RCC 7860 (cell line): Measurements from ENCODE around the gene PIK3CG.
"Not testable (repeated sequence)": the region's sequence is repeated elsewhere in the genome, so short reads cannot be mapped to it uniquely, and the experiment has no call there.

ENCODE experiments used
- DNase-seq: peaks from one replicate; pipeline ENCODE4 v3.0.0-alpha.2; 2015; ENCODE audit warnings: low spot score
- FAIRE-seq: peaks from 2 replicates; lab custom pipeline; 2012; peaks lifted over from hg19 to GRCh38; lab: Jason Lieb, UNC

The PIK3CG gene

DNA sequence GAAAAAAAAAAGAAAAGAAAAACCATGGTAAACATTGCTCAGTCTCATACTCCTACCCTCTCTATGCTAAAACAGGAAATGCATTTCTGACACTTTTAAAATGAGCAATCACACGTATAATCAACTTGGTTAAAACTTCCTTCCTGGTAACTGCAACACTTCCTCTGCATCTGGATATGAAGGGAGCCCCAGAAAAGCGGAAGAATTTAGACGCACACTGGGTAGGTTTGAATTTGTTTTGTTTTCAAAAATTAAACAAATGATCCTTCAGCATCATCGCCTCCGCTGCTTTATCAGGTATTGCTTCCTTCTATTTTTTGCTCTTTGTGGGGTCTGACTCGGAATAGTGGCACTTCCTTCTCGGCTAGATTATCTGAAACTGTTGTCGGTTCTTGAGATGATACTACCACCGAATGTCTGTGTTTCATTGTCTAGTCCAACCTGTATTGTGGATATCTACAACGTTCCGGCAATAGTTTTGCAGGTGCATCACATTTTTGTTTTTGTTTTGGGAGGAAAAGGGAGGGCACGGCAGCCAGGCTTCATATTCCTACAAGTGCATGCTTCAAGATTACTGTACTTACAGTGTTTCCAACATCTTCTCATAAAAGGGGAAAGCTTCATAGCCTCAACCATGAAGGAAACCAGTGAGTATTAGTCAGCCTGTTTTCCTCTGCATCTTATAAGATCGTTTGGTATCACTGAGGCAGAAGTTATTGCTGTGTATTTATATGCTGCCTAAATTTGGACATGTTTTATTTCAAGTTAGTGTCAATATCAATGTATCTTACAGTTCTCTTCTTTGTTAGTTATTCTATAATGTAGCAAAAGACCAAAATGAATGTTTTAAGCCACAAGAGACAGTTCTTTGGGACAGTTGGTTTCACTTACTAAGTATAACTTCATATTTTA, at the start of gene PIK3CG:
PIK3CG (plus strand) TSS at position 153 of the 912 bp plus-strand sequence. CDS start 2,280 bp downstream, outside the sequence.
- FAIRE-seq (no peak), DNase-seq (no peak)

DNA sequence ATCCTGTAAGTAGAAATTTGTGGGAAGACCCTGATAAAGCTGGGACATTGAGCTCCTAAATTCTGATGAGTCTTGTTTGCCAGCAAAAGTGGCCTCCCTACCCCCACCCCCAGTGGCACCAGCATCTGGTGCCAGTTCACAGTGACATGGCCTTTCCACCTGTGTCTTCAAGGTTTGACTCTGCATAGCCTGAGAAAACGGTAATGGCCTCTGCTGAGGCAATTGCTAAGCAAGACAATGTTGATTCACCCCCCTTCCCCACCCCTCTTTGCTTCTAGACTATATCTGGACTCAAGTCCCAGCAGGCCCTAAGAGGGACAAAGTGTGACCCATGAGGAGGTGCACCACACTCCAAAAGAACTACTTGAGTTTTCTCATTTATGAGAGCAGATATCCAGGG, 48.0 kb upstream of the PIK3CG start:
- FAIRE-seq: no peak

DNA sequence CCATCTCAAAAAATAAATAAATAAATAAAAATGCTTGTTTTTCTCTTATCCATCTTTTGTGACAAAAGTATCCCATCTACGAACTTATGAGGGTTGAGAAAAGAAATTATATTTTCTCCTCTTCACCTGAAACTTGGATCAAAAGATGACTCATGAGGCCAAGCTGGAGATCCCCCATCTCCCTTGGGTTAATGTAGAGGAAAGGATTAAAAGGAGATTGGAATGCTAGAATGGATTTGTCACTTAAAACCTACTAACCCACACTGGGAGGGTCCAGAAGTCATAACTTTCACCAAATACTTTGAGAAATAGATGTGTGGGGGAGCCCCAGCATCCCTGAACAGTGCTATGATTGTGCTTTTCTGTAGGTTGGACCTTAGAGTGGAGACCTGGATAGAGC, 46.3 kb upstream of the PIK3CG start:
- FAIRE-seq: no peak
- DNase-seq: peak; percentile 54

More for the DNA sequence above, 48.0 kb upstream of the PIK3CG start:
- no peak for DNase-seq

DNA sequence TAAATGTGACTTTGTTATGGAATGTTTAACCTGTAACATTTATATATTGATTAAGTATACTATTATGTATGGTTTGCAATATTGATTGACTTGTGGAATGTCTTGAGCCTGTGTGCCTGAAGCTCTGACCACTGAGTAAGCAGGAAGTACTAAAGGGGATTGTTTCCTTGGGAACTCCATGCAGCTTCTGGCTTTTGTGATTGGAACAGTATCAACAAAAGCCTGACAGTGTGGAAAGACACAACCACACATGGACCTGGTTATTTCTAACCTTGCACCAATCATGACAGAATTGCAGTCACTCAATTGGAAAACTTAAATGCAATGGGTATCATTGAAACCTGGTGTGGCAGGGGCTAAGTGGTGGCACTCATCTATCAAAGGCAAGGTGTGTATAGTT, 45.5 kb upstream of the PIK3CG start:
- FAIRE-seq: no peak
- no peak for DNase-seq

DNA sequence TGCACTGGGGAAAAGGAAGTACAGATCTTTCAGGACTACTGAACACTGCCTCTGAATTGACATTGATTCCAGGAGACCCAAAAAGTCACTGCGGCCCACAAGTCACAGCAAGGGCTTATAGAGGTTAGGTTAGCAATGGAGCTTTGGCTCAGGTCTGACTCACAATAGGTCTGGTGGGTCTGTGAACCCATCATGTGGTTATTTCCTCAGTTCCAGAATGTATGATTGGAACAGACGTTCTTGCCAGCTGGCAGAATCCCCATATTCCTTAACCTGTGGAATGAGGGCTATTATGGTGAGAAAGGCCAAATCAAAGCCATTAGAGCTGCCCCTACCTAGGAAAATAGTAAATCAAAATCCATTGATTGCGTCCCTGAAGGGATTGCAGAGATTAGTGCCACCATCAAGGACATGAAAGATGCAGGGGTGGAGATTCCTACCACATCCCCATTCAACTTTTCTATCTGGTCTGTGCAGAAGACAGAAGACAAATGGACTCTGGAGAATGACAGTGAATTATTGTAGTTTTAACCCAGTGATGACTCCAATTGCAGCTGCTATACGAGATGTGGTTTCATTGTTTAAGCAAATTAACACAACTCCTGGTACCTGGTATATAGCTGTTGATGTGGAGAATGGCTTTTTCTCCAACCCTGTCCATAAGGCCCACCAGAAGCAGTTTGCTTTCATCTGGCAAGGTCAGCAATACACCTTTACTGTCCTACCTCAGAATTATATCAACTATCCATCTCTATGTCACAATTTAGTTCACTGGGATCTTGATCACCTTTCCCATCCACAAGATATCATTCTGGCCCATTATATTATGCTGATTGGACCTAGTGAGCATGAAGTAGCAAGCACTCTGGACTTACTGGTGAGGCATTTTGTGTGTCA, 44.5 kb upstream of the PIK3CG start:
- DNase-seq (no peak), FAIRE-seq (no peak)

DNA sequence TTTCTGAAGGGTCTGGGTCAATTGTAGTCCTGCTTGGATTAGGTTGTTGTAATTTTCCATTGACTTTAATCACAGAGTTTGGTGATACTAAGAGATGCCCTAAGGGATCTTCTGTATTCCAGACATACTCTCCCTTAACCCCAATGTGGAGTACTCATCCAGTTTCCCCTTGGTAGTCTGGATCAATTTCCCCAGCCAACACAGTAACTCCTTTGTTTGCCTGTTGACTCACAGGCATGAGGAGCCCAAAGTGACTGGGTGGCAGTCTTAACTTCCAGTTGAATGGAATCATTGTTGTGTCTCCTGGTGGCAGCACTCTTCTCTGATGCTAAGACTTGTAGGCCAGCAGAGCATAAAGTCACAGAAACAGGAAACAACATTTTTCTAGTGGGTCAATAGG, 41.5 kb upstream of the PIK3CG start:
- FAIRE-seq: no peak
- peak; percentile 45 for DNase-seq

DNA sequence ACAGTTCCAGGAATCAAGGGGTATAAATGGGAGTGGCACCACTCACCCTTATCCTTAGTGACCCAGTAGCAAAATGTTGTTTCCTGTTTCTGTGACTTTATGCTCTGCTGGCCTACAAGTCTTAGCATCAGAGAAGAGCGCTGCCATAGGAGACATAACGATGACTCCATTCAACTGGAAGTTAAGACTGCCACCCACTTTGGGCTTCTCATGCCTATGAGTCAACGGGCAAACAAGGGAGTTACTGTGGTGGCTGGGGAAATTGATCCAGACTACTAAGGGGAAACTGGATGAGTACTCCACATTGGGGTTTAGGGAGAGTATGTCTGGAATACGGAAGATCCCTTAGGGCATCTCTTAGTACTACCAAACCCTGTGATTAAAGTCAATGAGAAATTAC, 40.6 kb upstream of the PIK3CG start:
- FAIRE-seq (no peak), DNase-seq (peak; percentile 85)

DNA sequence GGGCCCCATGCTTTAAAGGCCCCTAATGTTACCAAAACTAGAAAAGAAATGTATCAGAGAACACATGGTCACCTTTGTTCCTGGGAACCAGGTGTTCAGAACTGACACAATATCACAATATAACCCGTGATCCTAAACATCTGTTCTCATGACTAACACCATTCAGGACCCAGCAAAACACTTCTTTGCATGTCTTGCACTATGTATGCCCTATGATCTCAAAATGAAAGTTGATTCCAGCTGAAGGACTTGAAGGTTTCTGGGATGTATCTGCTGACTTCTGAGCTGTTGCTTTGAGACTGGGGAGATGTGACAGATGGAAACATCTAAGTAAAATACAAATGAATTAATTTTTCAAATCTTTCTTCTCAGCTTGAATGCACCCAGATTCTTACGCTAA, 37.5 kb upstream of the PIK3CG start:
- FAIRE-seq (no peak), DNase-seq (no peak)

DNA sequence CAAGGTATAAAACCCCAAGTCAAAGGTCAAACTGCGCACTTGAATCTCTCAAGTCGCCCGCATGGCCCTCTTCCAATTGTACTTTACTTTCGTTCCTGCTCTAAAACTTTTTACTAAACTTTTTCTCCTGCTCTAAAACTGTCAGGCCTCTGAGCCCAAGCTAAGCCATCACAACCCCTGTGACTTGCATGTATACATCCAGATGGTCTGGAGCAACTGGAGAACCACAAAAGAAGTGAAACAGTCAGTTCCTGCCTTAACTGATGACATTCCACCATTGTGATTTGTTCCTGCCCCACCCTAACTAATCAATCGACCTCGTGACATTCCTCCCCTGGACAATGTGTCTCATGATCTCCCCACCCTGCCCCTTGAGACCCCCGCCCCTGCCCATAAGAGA, 35.6 kb upstream of the PIK3CG start:
- no peak for DNase-seq
- FAIRE-seq: no peak

DNA sequence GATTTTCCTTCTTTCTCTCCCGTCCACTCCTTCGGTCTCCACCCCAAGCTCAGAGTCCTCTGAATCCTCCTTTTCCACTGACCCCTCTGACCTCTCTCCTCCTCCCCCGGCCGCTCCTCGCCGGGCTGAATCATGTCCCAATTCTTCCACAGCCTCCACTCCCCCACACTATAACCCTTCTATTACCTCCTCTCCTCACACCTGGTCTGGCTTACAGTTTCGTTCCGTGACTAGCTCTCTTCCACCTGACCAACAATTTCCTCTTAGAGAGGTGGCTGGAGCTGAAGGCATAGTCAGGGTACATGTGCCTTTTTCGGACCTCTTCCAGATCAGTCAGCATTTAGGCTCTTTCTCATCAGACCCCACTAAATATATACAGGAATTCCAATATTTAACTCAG, 34.2 kb upstream of the PIK3CG start:
- FAIRE-seq, DNase-seq: not testable (repeated sequence)

DNA sequence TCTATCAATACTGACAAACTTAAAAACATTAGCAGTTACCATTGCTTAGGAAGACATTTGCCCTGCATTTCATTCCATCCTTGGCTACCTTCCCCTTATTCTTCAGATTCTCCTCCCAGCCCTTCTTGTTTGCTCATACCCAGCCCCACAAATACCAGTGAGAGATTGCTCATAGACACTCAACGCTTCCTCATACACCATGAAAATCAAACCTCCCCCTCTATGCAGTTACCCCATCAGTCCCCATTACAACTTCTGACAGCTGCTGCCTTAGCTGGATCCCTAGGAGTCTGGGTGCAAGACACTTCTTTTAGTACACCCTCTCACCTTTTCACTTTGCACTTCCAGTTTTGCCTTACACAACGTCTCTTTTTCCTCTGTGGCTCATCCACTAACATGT, 28.3 kb upstream of the PIK3CG start:
- no peak for DNase-seq
- no peak for FAIRE-seq

DNA sequence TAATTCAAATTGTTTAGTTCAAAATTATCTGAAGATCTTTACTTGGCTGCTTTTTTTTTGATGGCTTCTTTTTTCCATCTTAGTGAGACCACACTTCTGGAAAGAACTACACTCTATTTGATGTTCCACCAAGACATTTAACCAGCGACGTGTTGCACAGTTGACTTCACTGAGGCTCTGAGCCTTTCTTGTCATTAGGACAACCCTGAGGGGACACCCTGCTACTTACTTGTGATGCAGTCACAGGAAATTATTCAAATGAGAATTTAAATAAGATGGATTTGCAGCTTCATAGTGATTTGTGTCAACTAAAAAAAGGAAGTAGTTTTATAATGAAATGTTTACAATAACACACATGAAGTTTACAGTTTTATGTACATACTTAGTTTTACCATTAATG, 25.6 kb upstream of the PIK3CG start:
- DNase-seq (no peak), FAIRE-seq (no peak)

DNA sequence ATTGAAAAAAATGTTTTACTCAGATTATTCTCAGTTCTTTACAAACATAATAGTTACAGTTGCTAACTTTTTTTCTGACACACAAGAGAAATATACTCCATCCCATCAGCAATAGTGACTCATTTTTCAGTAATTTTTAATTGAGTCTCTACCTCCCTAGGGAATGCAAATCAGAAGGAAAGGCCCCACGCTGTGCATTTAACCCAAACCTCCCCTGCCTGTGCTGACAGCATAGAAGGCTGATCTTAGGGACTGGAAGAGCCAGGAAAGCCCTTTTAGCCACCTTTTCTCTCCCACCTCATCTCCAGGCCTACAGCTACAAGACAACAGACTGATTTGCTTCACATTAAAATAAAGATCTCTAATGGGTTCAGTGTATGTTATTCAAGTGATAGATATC, 24.7 kb upstream of the PIK3CG start:
- DNase-seq (peak; percentile 78), FAIRE-seq (peak; percentile 78)

DNA sequence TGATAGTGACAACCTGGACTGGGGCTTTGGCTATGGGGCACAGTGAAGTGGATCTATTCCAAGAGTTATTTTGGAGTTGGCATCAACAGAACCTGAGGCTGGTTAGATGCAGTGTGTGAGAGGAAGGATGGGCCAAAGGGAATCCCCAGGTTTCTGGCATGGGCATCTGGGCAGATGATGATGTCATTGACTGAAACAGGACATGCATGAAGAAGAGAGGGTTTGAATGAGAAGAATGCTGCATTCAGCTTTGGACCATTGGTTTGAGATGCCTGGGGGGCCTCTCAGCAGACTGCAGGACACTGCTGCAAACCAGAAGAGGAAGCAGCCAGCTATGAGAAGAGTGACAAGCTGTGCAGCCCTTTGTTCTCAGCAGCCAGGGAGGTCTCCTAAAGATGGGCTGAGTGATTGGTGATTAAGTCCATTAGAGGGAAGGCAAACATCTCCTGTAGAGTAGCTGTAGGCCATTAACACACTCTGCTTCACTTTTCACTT, 23.1 kb upstream of the PIK3CG start:
- DNase-seq (peak; percentile 66), FAIRE-seq (no peak)

DNA sequence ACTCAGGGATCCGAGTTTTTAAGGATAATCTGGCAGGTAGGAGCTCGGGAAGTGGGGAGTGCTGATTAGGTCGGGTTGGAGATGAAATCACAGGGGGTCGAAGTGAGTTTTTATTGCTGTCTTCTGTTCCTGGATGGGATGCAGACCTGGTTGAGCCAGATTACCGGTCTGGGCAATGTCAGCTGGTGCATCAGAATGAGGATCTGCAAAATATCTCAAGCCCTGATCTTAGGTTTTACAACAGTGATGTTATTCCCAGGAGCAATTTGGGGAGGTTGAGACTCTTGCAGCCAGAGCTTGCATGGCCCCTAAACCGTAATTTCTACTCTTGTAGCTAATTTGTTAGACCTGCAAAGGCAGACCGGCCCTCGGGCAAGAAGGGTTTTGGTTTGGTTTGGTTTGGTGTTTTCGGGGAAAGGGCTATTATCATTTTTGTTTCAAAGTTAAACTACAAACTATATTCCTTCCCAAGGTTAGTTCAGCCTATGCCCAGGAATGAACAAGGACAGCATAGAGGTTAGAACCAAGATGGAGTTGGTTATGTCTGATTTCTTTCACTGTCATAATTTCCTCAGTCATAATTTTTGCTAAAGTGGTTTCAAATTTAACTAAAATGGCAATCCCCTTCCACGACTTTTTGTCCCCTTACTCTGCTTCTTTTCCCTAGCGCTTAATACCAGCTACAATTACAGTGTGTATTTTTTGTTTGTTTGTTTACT, 20.6 kb upstream of the PIK3CG start:
- no peak for DNase-seq
- FAIRE-seq: no peak

DNA sequence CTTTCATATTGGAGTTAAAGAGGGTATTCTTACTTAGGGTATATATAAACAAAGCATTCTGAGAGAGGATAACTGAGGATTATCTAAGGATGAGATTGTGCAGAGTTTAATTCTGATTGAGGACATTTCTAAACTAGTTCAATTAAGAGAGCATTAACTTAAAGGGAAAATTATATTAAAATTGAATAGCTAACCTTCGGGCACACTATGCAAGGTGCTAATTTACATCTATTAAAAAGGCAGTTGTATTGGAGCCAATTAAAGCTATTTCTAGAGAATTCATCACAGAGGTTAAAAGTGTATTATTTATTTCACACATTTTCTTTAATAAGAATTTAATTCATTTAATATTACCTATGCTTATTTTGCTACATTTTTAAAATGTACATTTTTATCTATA, 17.0 kb upstream of the PIK3CG start:
- FAIRE-seq (no peak), DNase-seq (no peak)

DNA sequence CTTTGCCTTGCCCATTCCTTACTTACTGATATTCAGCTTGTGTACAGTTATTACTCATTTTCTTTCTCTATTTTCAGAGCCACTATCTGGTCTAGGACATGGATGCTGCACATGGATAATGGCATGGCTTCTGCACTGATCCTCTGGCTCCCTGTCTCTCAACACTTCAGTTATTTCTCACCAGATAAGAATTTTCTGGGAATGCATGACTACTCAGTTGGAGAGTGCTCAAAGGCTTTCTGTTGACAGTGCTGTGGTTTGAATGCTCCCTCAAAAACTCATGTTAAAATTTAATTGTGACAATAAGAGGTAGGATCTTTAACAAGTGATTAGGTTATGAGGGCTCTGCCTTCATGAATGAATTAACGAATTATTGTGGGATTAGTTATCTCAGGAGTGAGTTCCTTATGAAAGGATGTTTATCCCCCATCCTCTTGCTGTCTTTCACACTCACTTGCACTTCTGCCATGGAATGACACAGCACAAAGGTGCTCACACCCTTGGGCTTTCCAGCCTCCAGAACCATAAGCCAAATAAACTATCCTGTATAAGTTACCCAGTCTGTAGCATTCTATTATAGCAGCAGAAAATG, 16.1 kb upstream of the PIK3CG start:
- DNase-seq (peak; percentile 99), FAIRE-seq (peak; percentile 99)

DNA sequence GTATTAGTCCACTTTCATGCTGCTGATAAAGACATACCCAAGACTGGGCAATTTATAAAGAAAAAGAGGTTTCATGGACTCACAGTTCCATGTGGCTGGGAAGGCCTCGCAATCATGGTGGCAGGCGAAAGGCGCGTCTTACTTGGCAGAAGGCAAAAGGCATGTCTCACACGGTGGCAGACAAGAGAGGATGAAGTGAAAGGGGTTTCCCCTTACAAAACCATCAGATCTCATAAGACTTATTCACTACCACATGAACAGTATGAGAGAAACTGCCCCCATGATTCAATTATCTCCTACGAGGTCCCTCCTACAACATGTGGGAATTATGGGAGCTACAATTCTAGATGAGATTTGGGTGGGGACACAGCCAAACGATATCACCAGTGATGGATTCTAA, 13.4 kb upstream of the PIK3CG start:
- not testable (repeated sequence) for FAIRE-seq, DNase-seq

DNA sequence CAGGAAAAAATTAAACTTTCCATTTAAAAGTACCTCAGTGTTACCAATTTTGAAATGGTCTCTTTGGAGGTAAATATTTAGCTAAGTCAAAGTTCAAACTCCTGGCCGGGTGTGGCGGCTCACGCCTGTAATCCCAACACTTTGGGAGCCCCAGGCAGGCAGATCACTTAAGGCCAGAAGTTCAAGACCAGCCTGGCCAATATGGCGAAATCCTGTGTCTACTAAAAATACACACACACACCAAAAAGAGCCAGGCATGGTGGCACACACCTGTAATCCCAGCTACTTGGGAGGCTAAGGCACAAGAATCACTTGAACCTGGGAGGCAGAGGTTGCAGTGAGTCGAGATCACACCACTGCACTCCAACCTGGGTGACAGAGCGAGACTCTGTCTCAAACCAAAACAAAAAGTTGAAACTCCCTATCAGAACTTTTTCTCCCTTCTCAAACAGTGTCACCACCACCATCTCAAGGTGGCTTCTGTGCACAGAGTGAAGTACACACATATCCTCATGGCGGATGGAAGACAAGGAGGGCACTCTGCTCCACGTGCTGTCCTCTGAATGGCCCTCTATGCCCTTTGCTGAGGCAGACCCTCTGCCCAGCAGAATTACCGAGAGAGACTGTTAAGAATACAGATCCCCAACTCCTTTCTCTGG, 11.7 kb upstream of the PIK3CG start:
- no peak for DNase-seq
- no peak for FAIRE-seq

DNA sequence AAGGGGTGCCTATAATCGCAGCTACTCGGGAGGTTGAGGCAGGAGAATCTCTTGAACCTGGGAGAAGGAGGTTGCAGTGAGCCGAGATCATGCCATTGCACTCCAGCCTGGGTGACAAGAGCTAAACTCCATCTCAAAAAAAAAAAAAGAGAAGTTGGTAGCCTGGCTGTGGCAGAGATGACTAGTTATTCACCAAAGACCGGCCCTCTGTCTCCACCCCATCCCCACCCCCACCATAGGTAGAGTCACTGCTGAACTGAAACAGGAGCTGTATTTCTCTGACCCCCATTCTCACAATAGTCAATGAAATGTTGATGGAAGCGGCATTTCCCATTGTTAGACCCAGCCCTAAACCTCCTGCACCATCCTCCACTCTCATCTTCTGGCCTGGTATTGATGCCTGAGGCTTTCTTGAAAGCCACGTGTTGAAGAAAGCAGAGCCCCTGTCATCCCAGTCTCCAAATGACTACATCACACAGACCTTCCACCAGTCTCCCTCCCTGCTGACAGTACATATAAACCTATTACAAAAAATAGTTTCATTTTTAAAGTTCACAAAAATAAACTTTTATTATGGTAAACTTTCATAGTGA, 9.4 kb upstream of the PIK3CG start:
- DNase-seq (no peak), FAIRE-seq (no peak)
